LHCN-M2 (cell line): ENCODE results near the gene NFS1. TPM values are rescaled to one million over a fixed set of nuclear protein-coding genes. Genes with fewer than 3 reads are reported as not detected.
"Not testable (repeated sequence)": the region's sequence is repeated elsewhere in the genome, so short reads cannot be mapped to it uniquely, and the experiment has no call there.

Source experiments
- DNase-seq: peaks from one replicate; pipeline ENCODE4 v3.0.0-alpha.2; 2012; ENCODE audit warnings: low read depth
- polyA plus RNA-seq: library from polyadenylated mRNA; unstranded; fragments of >200 nt; gene quantifications from one replicate; pipeline ENCODE4 v1.2.1, GENCODE V29; 2012; ENCODE audit warnings: missing spikeins
- total RNA-seq: library from RNA; depleted of rRNA; stranded (reverse); fragments of >200 nt; gene quantifications from 2 replicates; pipeline ENCODE4 v1.2.3, GENCODE V29; 2014; rRNA removed

NFS1 gene
- 23.0 and 32.4 TPM in 2 replicates for total RNA-seq
- polyA plus RNA-seq = 21.8 TPM

DNA sequence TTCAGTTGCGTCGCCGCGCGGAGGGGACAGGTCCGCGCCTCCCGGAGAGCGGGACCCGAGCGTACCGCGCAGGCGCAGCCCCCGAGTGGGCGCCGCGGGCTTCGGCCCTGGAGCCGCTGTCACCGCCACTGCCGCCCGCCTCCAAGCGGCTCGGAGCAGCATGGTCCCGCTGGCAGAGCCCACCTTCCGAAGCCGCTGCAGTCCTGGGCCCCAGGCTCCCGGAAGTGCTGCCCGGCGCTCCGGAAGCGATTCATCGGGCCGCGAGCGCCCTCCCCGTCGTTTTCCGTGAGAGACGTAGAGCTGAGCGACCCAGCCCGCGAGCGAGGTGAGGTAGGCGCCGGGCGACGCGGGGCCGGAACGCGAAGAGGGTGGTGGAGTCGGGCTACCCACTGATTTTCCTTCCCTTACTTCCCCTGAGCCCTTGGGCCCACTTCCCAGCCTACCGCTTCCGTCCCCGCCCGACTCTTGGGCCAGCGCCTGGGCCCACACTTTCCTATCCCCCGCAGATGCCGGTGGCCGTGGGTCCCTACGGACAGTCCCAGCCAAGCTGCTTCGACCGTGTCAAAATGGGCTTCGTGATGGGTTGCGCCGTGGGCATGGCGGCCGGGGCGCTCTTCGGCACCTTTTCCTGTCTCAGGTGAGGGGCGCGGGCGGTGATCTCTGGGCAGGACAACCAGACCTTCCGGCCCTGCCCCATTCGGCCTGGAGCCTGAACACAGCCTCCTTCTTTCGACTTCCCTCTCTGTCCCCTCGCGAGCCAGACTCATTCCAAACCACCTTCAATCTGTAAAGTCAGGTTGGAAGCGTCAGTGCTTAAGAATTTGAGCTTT is at the start of gene NFS1, which contains the start of gene ROMO1:
Gene NFS1, minus strand, starts transcription at position 226 of the 830 bp plus-strand sequence. Its CDS starts 64 bp downstream, at position 162.
Gene ROMO1, plus strand, starts transcription at position 279 of the 830 bp plus-strand sequence. Its CDS starts 228 bp downstream, at position 507.
- peak; percentile 83 for DNase-seq

DNA sequence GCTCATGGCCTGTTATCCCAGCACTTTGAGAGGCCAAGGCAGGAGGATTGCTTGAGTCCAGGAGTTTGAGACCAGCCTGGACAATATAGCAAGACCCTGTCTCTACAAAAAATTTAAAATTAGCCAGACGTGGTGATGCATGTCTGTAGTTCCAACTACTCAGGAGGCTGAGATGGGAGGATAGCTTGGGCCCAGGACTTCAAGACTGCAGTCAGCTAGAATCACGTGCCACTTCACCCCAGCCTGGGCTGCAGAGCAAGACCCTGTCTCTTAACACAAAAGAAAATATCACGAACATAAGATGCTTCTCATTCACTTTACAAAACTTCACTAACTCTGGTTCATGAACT is 45.3 kb upstream of the NFS1 start:
- DNase-seq = not testable (repeated sequence)

DNA sequence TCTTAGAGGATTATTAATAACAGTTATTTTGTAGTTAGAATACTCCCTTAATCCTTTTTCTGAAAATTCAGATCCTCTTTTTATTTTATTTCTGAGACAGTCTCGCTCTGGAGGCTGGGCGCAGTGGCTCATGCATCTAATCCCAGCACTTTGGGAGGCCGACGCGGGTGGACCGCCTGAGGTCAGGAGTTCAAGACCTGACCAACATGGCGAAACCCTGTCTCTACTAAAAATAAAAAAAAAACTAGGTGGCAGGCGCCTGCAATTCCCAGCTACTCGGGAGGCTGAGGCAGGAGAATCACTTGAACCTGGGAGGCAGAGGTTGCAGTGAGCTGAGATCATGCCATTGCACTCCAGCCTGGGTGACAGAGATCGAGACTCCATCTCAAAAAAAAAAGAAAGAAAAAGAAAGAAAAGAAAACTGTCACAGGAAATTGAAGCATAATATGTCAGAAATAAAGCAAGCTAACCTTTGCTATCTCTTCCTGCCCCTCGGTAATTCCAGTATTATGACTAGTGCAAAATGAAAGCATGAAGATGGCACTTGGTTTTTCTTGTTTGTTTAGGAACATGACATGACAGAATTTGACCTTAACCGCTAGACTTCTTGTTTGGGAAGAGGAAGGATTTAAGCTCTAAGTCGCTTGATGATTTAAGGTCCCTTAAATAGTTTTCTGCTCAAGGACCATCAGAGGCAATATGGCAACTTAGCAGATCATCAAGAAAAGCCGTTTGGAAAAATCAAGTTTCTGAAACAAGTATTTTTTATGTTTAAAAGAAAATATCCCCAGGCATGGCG is 44.7 kb upstream of the NFS1 start:
- peak; percentile 22 for DNase-seq

DNA sequence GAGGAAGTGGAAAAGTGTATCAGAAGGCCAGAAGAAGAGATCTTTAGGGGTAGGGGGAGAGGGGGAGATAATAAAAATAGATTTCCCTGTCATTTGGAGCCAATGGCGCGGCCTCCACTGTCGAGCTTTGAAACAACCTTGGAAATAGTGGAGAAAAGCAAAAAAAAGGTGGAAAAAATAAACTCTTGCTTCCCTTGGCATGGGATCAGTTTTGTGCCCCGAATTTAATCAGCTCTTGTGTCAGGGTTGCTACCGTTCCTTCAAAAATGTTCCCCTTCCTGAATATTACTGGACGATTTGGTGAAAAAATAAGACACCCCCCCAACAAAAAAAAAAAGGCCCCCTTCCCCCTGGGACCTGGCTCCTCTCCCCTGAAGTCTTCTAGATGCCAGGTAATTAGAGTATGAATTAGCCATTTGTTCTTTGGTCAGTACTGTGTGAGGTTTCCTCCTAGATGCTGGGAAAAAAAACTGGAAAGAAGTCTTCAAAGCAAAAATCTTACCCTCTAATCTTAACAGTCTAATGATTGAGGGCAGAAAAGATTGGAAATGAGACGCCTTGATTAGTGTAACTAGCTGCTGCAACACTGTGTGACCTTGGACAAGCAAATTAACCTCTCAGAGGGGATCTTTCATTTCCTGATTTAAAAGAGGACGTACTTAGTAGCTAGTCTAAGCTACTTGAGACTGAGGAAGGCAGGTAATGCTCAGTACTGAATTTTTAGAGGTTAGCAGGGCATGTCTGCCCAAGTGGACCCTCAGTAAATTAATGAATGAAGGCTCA is 43.8 kb upstream of the NFS1 start:
- peak; percentile 33 for DNase-seq

DNA sequence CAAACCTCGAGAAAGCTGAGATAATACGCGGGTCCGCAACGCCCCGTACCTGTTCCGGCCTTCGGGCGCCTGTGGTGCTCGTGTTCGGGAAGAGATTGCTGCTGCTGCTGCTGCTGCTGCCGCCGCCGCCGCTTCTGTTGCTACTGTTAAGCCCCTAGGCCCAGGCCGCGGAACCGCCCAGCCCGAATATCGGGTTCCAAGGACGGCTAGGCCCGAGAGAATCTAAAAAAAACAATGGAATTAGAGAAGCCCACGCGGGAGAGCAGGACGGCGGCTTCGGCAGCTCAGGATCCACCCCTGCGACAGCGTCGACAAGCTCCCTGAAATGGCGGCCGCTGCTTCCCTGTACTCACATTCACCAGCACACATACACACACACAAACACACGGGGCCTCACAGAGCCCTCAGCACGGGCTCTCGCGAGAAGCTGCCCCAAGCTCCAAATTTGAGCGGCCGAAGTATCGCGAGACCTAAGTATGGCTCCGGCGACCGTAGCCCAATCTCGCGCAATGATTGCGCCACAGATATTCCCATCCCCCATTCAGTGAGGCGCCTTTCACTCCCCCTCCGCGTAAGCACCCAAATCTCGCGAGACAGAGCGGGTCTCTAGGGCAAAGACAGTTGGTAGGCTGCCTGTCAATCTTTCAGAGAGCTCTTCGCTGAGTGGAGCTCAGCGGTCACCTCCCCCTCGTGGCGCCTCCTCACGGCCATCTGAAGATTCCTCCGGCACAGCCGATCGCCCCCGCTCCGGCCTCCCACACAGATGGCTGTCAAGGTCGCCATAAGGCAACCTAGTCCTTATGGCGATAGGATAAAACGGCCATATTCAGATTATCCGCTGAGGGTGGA is 43.0 kb upstream of the NFS1 start, which contains the start of gene RBM39:
Gene RBM39, minus strand, starts transcription at position 369 of the 849 bp plus-strand sequence. CDS start 1,386 bp downstream, outside the sequence.
- peak; percentile 100 for DNase-seq

DNA sequence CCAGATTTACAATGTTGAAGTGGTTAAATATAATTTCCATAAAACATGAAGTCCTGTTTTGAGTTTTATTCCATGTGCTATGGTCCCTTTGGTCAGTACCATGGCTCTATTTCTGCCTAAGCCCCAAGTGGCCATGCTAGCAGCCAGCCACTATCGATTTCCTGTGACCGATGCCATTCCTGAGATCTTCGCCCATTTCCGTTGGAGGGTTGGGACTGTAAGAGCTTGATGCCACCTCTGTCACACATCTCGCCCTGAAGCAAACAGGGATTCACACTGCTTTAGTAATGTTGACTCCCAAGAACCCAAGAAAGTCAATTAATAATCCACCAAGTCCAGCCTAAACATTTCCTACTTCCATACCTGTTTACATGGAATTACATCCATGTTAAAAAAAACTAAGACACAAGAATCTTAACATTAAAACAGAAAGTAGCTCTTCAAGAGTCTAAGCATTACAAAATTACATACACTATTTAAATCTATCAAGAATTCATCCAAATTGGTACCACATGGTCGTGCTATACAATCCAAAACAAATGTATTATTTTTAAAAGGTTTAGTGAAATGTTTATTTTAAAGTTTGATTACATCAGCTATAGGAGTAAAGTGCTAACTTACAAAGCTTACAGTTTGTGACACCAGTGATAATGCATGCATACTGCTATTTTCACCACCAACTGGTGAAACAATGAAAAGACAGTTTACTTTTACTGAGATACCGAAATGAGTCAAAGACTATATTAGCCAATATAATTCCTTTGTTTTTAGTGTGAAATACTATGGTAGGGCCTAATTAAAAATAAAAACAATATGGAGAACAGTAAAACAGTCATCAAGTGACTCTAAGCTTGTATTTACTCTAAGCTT is 40.4 kb upstream of the NFS1 start:
- peak; percentile 60 for DNase-seq

DNA sequence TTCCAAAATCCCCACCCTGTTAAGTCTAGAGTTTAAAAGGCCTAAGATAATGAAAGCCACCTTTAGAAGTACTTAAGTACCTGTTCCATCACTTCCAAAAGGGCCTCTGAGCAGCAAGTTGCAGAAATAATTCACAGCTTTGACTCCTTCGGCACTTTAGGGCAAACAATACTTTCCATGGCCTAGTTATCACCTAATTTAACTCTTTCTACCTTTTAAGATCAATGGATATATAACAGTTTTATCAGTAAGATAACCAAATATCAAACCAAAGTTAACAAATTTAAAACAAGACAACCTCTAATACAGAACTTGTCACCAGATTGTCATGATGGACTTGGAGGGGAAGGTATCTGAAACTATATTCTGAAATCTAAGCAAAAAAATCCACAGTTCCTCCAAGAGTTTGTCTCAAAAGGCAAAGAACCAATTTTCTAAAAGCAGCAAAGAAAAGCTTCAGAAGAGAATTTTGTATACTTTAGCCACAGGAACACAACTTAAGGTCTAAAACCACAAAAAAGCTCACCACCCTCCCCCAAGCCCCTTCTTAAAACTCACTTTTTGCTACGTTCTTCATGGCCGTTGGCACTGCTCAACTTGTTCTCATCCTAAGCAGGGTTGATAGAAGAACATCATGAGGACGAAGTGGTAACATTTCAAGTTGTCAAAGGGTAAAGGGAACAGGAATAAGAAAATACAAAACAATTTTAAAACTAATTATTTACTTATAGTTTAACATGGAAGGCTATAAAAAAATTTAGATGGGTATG is 39.4 kb upstream of the NFS1 start:
- DNase-seq = no peak

DNA sequence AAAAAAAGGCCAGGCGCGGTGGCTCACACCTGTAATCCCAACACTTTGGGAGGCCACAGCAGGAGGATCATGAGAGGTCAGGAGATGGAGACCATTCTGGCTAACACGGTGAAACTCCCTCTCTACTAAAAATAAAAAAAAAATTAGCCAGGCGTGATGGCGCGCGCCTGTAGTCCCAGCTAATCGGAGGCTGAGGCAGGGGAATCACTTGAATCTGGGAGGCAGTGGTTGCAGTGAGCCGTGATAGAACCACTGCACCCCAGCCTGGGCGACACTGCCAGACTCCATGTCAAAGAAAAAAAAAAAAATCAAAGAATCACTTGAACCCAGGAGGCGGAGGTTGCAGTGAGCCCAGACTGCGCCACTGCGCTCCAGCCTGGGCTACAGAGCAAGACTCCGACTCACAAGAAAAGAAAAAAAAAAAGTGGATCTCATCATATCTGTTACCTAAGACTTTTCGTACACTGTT is 38.7 kb upstream of the NFS1 start:
- DNase-seq = no peak

DNA sequence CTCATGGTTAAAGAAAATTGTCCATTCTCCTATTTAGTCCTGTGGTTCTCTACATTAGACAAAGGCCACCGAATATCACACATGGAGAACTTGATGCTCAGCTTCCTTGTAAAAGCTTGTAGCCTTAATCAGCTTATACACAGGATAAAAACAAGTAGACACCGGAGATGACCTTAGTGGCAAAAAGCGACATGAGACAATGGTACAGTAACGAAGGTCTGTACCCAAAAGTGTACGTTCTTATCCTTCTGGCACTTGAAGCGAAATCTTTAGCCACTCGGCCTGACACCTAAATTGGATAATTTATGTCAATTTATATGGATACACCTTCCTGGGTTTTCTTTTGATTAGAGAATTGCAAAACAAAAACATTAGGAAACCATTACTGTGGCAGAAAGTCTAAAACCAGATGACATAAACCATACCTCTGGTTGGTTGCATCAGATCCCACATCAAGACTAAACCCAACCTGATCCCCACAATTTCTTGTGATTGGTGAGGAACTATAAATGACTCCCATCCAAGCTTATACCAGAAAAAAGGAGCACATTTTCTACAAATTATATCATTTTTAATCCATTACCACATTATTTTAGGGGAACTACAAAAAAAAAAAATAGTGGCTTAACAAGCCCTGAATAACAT is 36.8 kb upstream of the NFS1 start:
- no peak for DNase-seq

DNA sequence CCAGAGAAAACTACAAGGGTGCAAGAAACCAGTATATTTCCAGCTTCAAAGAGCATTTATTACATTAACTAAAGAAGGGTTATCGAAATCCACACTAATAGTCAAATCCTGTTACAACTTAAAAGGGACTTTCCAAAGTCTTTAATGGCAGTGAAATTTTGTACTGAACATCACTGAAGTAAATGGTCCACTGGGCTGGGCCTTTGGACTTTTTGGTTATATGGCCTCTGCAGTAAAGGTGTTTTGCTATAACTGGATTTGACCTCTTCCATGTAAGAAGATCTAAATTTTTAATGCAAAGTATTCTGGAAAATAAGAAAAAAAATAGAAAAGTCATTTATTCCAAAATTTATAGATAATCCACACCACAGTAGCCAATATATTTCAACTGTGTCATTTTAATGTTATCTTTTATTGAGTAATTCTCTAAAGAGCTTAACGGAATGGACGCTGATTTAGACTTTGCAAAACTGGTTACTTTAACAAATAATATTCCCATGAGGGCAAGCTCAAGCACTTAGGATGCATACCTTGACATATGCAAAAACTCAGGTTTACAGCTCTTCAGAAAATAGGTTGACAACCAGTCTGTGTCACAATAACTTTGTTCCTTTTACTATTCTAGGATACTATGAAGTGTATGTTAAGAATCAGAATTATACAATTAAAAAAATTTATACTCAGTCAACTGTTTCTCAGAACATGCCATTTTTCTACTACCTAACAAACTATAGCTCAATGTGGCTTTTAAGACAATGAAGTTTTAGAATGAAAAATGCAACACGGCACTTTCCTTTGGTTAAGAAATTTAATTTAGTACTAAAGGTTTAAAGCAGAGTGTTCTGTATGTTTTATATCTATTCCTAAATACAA is 35.9 kb upstream of the NFS1 start:
- no peak for DNase-seq

DNA sequence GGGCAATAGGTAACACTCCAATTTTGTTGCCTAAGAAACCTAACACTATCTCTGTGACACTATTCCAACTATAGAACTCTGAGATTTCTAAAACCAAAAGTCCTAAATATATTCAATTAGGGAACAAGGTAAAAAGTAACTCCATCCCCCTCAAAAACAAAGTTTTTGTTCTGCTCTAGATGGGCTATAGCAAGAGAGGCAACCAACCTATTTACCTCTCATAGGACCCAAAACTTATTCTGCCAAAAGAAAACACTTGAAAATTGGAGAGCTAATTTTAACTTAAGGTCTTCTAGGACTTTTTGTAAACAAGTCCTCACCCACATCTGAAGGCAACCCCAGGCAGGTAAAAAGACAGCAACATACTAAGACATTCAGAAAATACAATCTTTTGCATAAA is 35.2 kb upstream of the NFS1 start:
- no peak for DNase-seq

DNA sequence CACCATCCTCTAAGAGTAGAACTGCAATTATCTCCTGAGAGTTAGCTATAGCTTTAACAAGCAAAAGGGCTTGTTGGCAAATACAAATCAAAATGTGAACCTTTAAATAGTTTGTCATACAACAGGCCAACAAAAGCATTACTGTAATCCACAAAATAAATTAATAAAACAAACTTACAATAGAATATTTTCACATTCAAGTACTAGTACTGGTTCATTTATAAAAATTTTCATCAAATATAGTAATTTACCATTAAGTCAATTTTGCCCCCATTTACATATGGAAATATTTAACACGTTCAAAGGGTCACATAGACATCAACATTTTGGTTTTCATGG is 33.5 kb upstream of the NFS1 start:
- DNase-seq = no peak

DNA sequence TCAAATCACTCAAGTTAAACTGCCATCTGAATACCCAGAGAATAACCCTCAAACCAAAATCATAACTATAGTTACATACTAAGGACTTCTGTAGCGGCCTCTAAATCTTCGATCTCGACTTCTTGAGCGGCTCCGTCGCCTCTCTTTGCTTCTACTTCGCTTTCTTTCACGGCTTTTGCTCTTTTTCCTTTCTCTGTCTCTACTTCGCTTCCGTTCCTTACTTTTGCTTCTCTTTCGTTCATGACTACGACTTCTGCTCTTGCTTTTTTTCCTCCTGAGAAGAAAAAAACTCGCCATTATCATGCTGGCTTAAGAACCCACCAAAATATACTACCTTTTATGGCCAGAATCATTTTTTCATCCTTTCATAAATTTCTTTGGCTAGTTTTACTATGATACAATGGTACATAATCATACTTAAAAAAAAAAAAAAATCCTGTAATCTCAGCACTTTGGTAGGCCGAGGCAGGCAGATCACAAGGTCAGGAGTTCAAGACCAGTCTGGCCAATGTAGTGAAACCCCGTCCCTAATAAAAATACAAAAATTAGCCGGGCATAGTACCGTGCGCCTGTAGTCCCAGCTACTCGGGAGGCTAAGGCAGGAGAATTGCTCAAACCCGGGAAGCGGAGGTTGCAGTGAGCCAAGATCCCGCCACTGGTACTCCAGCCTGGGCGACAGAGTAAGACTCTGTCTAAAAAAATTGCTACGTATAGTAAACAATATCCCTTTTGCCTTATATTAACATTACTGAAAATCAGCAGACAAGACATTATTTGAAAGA is 32.9 kb upstream of the NFS1 start:
- DNase-seq = no peak

DNA sequence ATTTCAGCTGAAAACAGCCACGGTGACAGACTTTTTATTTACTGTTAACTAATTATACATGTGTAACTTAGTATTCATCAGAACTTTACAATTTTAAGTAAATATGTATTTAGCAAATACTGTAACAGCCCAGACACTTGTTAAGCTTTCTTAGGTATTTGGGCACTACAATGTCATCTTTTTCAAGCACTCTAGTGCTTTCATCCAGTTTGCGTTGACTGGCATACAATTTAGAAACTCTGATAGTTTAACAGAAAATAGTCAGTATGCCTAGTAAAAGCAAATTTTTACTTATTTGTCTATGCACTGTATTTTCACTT is 32.3 kb upstream of the NFS1 start:
- DNase-seq = no peak

DNA sequence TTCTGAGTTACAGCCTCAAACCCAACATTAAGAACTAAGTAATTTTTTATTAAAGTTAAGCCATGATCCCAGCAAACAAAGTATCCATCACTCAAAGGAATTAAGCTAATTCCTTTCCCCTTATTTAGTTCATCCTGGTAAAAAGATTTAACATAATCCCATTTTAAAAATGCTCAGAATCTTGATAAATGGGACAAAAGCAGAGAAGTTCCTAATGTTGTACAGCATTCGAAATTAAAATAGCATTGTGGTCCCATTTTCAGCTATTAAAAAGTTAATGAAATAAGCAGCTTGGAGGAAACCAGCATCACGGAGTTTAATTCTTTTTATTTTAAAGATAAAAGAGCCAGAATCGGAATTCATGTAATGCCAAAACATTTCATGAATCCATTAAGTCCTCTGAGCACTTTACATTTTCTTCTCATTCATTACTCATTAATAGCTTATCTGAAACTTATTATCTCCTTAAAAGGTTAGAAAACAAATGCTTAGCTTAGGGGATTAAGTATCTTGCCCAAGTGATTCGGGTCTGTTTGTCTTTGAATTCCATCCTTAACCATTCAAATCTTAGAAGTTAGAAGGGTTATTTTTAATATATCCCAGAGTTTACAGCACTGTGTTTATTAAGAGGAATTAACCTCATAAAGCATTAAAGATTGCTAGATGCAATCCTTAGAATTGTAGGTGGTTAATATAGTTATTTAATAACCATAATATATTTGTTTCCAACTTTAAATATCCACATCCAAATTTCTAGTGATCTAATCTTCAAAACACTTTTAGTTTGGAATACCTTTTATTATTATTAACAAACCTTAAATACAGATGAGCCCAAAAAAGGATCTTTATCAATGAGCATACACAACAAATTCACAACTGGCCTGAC is 31.7 kb upstream of the NFS1 start:
- DNase-seq = no peak
